GM19328 (cell line): ENCODE results near the gene GRIA3.

ENCODE experiments used
- ATAC-seq: cut with Tn5 transposase; IDR thresholded peaks from one replicate; pipeline ENCODE4 v1.9.1; 2021; ENCODE audit warnings: mild to moderate bottlenecking, moderate library complexity; ENCODE audit not compliant: unreplicated experiment

GRIA3 gene

DNA sequence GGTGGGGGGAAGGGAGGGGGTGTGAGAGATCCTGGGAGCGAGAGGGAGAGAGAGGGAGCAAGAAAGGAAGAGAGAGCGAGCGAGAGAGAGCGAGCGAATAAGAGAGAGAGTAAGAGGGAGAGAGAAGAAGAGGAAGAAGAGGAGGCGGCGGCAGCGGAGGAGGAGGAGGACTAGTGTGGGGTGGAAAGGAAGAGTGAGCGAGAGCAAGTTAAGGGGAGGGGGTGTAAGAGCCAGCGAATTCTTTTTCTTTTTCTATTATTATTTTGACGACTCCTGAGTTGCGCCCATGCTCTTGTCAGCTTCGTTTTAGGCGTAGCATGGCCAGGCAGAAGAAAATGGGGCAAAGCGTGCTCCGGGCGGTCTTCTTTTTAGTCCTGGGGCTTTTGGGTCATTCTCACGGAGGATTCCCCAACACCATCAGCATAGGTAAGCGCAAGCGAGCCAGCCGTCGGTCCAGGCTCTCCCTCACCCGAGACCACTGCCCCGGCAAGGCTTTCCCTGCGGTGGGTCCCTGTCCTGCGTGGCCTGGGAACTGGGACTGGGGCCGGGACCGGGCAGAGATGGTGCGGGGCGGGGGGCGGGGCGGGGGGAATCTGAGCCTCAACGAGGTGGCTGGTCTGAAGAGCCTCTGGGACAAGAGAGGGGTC is at the start of gene GRIA3:
GRIA3 (plus strand) TSS at position 60 of the 647 bp plus-strand sequence; CDS start at position 318, 258 bp downstream.
- ATAC-seq, result no peak

DNA sequence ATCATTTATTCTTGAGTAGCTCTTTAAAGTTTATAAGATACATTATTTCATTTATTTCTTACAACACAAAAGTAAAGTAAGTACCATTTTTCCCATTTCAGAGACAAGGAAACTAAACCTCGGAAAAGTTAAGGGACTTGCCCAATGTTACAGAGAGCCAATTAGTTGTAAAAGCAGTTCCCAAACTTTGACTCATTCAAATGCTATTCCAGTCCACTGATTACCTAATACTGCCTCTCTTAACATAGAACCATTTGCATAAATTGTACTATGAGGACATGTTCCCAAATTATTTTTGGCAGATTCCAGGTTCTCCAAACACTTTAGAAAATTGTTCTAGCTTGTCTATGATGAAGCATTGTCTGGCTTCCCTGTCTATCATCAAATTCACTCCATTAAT is 45.6 kb upstream of the GRIA3 start:
- ATAC-seq, result no peak

DNA sequence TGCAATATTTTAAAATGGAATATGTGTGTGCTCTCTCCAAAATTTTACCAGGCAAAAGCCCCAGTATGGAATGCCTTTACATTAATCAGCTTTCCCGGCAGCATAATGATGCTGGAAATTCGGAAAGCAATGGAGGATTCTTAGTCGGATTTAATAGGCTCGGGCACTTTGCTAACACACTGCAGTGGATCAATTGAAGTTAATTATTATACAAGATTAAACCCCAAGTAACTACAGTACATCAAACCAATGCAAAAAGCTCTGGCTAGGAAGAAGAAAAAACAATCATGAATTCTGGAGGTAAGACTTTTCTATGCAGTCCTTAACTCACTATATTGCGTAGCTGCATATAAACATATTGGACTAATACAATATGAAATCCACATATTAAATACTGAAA is 43.6 kb upstream of the GRIA3 start:
- no peak for ATAC-seq

DNA sequence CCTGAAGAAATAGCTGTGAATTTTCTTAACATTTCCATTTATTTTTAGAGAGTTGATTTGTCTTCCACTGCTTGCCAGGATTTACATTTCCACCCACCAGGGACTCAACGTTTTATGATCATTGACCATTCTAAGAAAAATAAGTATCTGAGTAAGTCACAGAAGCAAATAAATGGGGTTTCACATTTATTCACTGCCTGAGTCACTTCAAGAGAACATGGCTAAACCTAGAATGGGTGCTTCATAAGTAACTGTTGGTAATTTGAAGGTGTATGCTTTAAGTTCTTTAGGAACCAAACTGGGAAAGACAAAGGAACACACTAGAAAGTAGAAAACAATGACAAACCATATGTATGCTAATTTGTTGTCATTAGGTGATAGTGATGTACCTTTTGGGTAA is 43.2 kb upstream of the GRIA3 start:
- no peak for ATAC-seq

DNA sequence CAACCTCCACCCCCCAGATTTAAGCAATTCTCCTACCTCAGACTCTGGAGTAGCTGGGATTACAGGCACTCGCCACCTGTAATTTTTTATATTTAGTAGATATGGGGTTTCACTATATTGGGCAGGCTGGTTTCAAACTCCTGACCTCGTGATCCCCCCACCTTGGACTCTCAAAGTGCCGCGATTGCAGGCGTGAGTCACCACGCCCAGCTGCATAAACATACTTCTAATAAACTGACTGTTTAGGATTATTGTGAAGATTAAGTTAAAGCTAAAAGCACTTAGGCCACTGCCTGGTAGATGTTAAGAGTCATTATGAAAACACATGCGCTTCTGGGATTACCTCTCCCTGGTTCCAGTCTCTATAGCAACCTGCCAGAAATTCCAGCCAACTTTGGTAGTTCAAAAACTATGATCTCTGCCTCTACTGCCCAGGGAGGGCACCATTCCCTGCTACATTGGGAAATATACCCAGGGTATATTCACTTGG is 30.2 kb upstream of the GRIA3 start:
- no peak for ATAC-seq

DNA sequence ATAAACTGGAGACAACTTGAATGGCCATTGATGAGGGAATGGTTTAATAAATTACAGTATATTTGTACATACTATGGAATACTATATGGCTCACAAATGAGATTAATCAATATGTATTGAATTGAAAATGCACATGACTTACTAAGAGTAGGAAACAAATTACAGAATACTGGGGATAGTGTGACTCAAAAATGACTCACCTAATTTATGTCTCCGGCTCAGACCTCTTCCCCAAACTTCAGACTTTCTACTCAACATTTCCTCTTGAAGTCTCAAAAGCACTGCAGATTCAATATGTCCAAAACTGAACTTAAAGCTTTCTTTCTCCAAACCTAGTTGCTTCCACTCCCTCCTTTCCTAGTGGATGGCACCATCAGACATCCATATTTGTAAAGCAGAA is 28.8 kb upstream of the GRIA3 start:
- no peak for ATAC-seq

DNA sequence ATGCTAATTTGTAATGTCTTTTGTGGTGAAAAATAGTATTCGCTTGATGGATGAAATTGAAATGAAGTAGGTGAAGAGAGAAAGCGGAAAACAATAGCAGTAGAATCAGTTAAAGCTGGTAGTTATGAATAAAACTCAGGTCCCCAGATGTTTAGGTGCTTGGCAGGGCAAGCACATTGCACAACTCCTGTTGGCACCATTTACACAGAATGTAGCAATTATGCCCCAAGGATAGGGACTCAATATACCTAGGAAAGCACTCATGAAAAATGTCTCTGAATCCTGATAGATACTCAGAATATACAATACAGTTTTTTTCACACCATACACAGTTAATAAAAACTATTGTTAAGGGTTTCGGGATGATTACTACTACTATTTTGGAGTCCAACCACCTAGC is 26.5 kb upstream of the GRIA3 start:
- ATAC-seq, result no peak

DNA sequence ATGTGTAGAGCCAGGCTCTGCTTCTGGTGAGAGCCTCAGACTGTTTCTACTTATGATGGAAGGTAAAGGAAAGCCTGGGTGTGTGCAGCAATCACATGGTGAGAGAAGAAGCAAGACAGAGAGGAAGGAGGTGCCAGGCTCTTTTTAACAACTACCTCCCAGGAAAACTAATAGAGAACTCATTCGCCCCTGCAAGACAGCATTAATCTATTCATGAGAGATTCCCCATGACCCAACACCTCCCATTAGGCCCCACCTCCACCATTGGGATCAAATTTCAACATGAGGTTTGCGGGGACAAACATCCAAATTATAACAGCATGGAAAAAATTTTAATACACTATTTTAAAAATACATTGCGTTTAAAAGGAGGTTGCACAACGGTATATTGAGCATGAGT is 24.7 kb upstream of the GRIA3 start:
- ATAC-seq, result no peak

DNA sequence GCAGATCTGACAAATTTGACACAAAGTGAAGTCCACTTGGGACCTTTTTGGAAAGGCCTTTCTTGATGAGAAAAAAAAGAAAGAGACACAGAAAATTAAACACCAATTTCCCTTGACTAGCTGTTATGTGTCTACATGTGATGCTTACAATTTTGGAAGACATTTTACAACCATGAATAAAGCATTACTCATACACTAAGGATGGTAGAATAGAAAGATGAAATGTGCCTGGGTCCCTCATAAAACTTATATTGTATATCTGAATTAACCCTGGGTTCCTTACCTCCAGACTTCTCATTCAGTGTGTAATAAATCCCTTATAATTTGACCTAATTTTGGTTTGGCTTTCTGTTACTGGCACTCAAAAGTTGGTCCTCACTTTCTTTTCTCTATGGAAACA is 16.5 kb upstream of the GRIA3 start:
- no peak for ATAC-seq

DNA sequence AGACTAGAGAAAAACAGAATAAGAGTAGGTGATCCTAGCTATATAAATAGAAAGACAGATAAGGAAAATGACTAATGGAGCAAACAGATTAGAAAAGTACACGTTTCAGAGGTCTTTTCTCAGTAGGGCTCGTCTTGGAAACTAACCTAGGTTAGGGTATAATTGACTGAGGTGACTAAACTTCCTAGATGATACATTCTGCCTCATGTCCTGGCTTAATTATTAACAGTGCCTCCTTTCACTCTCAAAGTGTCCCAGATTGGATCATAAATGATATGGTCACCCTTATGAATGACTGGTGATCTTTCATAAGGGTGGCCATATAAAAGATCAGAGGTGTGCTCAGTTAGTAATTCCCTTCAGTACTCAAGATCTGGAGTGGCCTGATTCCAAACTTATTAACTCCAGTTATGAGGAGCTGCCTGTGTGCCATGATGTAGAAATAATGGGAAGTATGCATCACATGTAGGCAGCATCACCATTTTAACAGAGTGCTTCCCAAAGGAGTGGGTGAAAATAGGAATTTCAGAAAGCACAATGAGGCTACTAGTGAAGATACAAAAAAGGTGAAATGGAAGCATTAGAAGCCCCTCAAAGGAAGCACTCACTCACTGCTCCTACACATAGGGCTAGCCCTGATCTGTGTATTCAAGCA is 14.7 kb upstream of the GRIA3 start:
- no peak for ATAC-seq

DNA sequence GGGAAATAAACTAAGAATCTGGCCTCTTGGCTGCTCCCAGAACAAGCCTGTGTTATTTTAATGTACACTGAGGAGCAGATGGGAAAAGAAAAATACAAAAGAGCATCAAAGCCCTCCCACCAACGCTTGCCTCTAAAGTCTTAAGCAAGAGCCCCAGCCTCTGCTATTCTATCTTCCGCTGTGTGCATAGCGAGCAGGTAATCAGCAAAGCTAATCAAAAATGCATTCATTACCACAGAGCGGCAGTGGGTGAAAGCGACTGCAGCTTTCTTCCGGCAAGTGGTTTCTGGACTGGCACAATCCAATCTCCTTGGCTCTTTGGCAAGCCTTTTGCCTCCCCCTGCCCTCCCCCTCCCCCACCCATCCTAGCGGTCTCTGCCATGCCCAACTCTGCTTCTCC is 13.5 kb upstream of the GRIA3 start:
- ATAC-seq, result no peak

DNA sequence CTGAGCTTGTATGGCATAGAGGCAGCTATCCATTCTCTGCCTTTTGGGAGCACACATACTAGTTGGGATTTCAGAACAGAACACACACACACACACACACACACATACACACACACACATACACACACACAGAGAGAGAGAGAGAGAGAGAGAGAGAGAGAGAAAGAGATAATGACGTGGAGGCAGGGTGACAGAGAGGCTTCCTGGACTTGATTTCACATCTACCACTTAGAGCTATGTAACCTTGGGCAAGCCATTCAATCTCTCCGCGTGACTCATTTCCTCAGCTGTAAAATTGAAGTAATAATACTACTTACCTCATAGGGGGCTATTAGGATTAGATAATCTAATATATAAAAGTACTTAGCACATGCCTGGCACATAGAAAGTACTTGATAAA is 12.3 kb upstream of the GRIA3 start:
- ATAC-seq, result no peak

DNA sequence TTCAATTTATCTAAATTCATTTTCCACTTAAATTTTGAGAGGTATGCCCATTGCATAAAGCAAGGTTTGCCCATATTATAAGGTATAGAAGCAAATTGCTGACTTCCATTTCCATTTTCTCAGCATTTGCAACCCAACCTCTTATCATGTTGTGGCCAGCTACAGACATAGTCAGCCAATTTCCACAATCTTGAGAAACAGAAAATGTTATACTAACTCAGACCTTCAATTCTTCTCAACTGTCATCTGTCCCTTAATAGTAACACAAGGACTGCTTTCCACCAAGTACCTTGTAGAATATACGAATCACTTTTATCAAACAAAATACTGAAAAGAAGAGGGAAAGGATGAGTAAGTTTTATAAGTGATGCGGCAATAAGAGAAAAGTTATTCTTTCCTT is 11.2 kb upstream of the GRIA3 start:
- ATAC-seq, result no peak

DNA sequence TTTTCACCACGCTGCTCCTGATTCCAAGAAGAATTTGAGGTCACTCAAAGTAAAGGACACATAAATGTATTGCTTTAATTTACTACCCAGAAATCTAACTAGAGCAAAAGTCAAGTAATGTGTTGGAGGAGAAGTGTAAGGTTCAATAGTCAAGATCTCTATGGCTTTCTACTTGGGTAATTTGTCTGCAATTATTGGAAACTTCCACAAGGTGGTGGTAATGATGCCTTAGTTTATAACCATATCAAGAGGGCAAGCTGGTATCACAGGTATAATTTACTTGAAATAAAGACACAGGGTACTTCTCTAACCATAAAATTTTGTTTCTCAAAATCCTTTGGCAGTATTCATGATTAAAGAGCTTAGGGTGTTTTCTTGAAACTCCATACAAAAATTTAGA is 10.2 kb upstream of the GRIA3 start:
- no peak for ATAC-seq

DNA sequence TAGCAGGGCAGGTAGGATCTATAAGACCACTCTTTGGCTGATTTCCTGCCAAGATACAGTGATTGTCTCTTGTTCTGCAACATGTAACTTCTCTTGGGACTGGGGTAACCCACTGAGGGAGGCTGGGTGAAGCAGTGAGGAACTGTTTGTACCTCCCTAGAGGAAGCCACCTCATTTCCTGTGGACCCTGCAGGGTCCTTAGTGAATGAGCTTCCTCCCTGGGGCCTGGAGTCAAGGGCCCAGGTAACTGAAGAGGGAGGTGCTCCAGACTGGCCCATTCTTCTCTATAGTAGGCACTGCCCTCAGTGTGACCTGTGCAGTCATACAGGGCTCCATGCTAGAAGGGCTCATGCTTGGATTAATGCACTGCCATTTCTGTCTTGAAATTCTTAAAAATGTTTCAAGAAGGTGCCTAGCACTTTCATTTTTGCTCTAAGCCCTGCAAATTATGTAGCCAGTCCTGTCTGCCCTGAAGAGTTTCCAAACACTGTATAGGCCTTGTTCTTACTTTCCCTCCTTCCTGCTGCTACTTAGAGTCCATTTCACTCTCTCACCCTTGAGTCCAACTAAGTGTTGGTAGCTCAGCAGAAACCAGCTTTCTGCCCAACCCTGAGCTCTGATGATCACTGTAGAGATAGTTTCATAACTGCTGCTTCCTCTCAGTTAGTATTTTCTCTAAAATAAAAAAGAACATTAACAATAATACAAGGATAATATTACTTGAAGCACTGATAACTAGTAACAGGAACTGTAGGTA is 8.5 kb upstream of the GRIA3 start:
- ATAC-seq, result no peak

DNA sequence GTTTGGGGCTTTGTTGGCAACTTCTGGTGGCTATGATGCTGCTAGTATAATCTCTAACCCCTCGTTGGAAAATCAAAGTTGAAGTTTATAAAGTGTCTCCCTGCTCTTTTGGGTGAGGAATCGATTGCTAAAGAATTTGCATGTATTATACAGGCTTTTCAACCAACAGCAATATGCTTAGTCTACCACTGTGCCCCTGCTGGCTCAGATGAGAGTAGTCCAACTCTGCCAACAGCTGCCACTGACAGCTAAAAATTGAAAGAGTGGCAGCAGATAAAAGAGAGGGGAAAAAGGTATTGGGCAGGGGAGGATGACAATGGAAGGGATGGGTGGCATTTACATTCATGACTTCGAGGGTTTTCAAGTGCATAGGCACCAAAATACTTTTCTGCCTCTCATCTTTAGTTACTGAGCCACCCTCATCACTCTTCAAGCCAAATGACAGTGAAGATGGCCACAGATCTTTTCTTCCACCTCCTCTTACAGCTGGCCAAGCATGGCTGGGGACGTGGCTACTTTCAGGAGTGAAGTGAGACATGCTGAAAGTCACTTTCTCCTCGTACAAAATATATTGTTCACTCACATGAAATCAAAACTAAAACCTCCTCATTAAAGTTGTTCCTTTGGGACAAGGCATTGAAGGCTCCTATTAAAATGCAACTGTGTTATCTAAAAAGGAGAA is 2.7 kb upstream of the GRIA3 start:
- ATAC-seq, result no peak

DNA sequence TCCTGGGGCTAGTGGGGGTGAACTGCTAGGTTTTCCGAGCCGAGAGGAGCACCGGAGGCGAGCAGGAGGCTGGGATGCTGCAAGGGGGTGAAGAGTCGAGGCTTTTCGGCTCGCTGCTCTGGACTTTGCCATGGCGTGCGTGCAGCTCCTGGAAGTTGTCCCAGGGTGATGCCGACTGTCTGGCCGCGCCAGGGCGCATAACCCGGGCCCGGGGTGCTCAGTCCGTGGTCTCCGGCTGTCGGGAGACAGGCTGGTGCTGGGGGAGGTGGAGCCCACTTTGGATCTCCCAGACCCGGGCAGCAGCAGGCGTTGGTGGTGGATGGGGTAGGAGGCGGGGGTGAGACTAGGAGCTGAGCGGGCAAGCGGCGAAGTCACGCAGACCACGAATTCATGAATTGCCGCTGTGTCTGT is 793 bp downstream of the GRIA3 start:
- ATAC-seq, result no peak

DNA sequence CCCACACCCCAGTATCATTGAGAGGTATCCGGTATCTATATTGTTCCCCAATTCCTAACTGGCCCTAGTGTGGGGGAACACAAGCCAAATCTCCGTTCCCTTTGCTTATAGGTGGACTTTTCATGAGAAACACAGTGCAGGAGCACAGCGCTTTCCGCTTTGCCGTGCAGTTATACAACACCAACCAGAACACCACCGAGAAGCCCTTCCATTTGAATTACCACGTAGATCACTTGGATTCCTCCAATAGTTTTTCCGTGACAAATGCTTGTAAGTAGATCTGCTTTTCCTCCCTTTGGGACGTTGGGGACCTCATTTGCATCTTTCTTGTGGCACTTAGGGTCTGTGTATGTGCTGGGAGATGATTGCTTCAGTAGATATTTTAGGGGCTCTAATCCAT is 1.6 kb downstream of the GRIA3 start:
- ATAC-seq, result no peak

DNA sequence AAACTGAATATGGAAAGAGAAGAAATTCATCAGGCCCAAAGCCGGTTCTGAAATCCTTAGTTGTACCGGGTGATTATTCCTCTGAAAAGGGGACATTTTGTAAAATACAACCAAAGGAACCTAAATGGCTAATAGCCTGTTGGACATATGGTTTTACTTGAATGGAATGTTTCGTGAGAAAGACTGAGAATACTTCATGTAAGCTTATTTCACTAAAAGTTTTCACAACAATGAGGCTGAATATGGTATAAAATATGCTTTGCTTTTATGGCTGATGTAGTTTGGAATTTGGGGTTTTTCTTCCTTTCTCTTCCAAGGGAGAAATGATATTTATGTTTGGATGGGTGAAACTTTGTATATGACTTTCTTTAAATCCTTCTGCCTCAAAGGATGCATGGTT is 2.7 kb downstream of the GRIA3 start:
- ATAC-seq, result no peak

DNA sequence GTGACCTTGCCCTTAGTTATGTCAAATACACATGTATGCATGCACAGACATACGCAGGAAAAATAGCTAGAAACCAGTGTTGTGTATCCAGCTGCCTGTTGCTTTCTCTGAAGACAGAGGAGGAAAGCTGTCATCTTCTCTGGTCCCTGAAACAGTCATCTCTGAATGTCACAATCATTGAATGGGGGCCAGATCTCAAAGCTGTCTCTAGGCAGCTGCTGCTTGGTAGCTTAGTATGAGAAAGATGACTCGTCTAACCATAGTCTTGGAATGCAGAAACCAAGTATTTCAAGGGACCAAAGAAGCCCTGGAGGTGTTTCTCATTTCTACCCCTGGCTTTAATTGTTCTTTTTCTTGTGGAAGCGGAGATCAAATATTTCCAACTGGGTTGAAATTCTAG is 4.0 kb downstream of the GRIA3 start:
- no peak for ATAC-seq

DNA sequence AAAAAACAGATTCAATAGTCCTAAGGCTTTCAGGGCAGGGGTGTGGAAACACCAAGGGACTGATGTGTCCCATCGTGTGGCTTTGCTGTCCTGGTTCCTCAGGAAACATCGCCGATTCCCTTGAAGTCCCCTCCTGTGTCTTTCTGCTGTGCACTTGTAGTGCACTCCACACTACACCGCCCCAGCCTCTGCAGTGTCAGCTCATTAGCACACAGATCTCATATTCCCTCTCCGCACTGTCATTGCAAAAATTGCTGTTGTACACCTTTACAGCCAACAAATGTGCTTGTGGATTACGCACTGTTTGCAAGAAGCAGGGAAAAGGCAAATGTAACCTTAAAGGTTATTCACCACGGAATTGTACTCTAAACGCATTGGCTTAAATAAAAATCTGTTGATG is 5.3 kb downstream of the GRIA3 start:
- ATAC-seq, result no peak

DNA sequence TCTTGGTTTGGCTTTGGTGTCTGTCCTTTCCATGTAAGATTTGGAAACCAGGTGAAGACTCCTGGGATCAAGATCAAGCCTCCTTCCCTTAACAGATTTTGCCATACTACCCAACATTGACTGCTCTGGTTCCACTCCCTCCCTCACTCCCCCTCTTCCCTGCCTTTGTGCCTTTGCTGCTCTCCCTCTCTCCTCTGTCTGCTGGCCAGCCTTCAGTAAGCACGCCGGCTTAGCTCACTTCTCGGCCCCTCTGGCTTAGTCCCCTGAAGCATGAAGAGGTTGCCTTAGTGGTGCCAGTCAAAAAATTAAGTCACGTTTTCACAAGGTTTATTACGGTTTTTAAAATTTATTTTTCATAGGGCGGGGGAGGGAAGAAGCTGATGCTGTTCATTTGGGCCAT is 6.0 kb downstream of the GRIA3 start:
- no peak for ATAC-seq
